GM19035 (cell line): Measurements from ENCODE around the gene SLFNL1.

Source experiments
- ATAC-seq: cut with Tn5 transposase; IDR thresholded peaks from one replicate; pipeline ENCODE4 v1.9.1; 2021; ENCODE audit not compliant: unreplicated experiment

Gene SLFNL1

GRCh38 chr1:40987439-40988276, 33.9 kb downstream of the SLFNL1 start:
- ATAC-seq, result no peak

- ATAC-seq, result no peak
Observed at GRCh38 chr1:40986956-40987355, 34.6 kb downstream of the SLFNL1 start.

- no peak for ATAC-seq
Observed at GRCh38 chr1:40986328-40986783, 35.2 kb downstream of the SLFNL1 start.

GRCh38 chr1:40985875-40986274, 35.6 kb downstream of the SLFNL1 start:
- ATAC-seq, result no peak

- ATAC-seq, result no peak
Observed at GRCh38 chr1:40985161-40985560, 36.4 kb downstream of the SLFNL1 start.

GRCh38 chr1:40984531-40984930, 37.0 kb downstream of the SLFNL1 start:
- no peak for ATAC-seq

GRCh38 chr1:40984066-40984465, 37.5 kb downstream of the SLFNL1 start:
- ATAC-seq, result no peak

GRCh38 chr1:40983286-40983685, 38.2 kb downstream of the SLFNL1 start:
- no peak for ATAC-seq

GRCh38 chr1:40982721-40983120, 38.8 kb downstream of the SLFNL1 start:
- ATAC-seq, result no peak

GRCh38 chr1:40981691-40982448, 39.7 kb downstream of the SLFNL1 start:
- ATAC-seq, result no peak

- ATAC-seq, result no peak
Observed at GRCh38 chr1:40980453-40981121, 40.9 kb downstream of the SLFNL1 start.

- ATAC-seq, result peak; percentile 25
Observed at GRCh38 chr1:40980068-40980452, 41.5 kb downstream of the SLFNL1 start.

GRCh38 chr1:40979241-40980067, 42.1 kb downstream of the SLFNL1 start, which contains the start of gene CTPS1:
Gene CTPS1, plus strand, starts transcription at chr1:40979696. Its CDS starts 3,595 bp downstream, at chr1:40983291.
- ATAC-seq, result peak; percentile 89

- no peak for ATAC-seq
Observed at GRCh38 chr1:40978886-40979240, 42.7 kb downstream of the SLFNL1 start.

GRCh38 chr1:40977716-40978115, 43.8 kb downstream of the SLFNL1 start:
- ATAC-seq, result no peak

GRCh38 chr1:40976952-40977690, 44.4 kb downstream of the SLFNL1 start:
- no peak for ATAC-seq

- no peak for ATAC-seq
Observed at GRCh38 chr1:40974945-40975344, 46.6 kb downstream of the SLFNL1 start.

- no peak for ATAC-seq
Observed at GRCh38 chr1:40973912-40974311, 47.6 kb downstream of the SLFNL1 start.

GRCh38 chr1:40971966-40972365, 49.6 kb downstream of the SLFNL1 start:
- ATAC-seq, result no peak

GRCh38 chr1:40969445-40969844, 52.1 kb downstream of the SLFNL1 start:
- no peak for ATAC-seq
